HepG2 (cell line): ENCODE data around the gene CCN2. TPM values are rescaled to one million over a fixed set of nuclear protein-coding genes. Genes with fewer than 3 reads are reported as not detected.

Experiments
- ATAC-seq: fragments of 200-7000 bp; cut with Tn5 transposase; 3 replicates; pipeline ENCODE4 v1.9.1; 2020; ENCODE audit warnings: mild to moderate bottlenecking, moderate library complexity
- BruUV-seq: library from RNA; stranded (reverse); fragments of 400-500 nt; replicated peaks from 2 replicates; lab custom pipeline; 2021; lab: Mats Ljungman, UMichigan
- CTCF ChIA-PET: fragments of 300-600 bp; formaldehyde crosslinking; extraction: SDS; loops from one replicate; lab custom pipeline; 2021; ENCODE audit warnings: low total read pairs, inconsistent platforms, low intra/inter-chr PET ratio; lab: Yijun Ruan, JAX
- POLR2A ChIA-PET: fragments of 350-600 bp; sonication (Branson Sonifier 250); formaldehyde crosslinking; loops from one replicate; lab custom pipeline; 2020; ENCODE audit warnings: antibody characterized with exemption, inconsistent platforms; lab: Yijun Ruan, JAX
- DNase-seq: peaks from one replicate; pipeline ENCODE4 v3.0.0-alpha.2; 2015; ENCODE audit warnings: low spot score
- FAIRE-seq: peaks from 3 replicates; lab custom pipeline; 2011; peaks lifted over from hg19 to GRCh38; lab: Jason Lieb, UNC
- H2AFZ ChIP-seq: one replicate; pipeline ENCODE4 v1.6.1; 2011; ENCODE audit warnings: low read length, inconsistent platforms
- H3K27ac ChIP-seq: fragments of 300-600 bp; 3 replicates; pipeline ENCODE4 v1.8.0; 2011; ENCODE audit warnings: mixed run types, mild to moderate bottlenecking, mixed read lengths, low read length, inconsistent platforms; ENCODE audit not compliant: insufficient read depth; ENCODE audit errors: extremely low read length
- H3K27me3 ChIP-seq, 2 experiments: fragments of 200-600 bp in 1 of 2; 2 replicates in 1 of 2; 3 replicates in 1 of 2; pipeline versions ENCODE4 v1.6.0 to v1.8.0; 2011; ENCODE audit warnings: low read length in 2 of 2, mild to moderate bottlenecking in 2 of 2, moderate library complexity in 2 of 2, inconsistent platforms in 1 of 2; ENCODE audit not compliant: insufficient read depth in 2 of 2, control insufficient read depth in 1 of 2
- H3K36me3 ChIP-seq, 2 experiments: fragments of 200-600 bp in 1 of 2; replicated peaks in 1 of 2; 2 replicates in 1 of 2; 3 replicates in 1 of 2; pipeline versions ENCODE4 v1.5.1 to v1.8.0; 2011; ENCODE audit warnings: low read length in 2 of 2, inconsistent platforms in 1 of 2; ENCODE audit not compliant: insufficient read depth in 2 of 2, control insufficient read depth in 1 of 2
- H3K4me1 ChIP-seq: 2 replicates; pipeline ENCODE4 v1.5.1; 2012; ENCODE audit warnings: low read length, inconsistent platforms; ENCODE audit not compliant: insufficient read depth
- H3K4me2 ChIP-seq: 2 replicates; pipeline ENCODE4 v1.6.0; 2011; ENCODE audit warnings: low read depth, low read length, inconsistent platforms
- H3K4me3 ChIP-seq, 3 experiments: fragments of 200-600 bp in 1 of 3; sonication (generic), shearing (Covaris generic) in 1 of 3; replicated peaks in 1 of 3; 2 replicates each; pipeline ENCODE4 v1.5.1; 2011 to 2016; ENCODE audit warnings: low read length in 3 of 3, inconsistent platforms in 2 of 3, low read depth in 2 of 3, mild to moderate bottlenecking in 2 of 3, control low read depth in 1 of 3, mixed read lengths in 1 of 3; ENCODE audit not compliant: insufficient read depth in 1 of 3
- H3K79me2 ChIP-seq: one replicate; pipeline ENCODE4 v1.6.1; 2011; ENCODE audit warnings: low read length, inconsistent platforms; ENCODE audit not compliant: insufficient read depth
- H3K9ac ChIP-seq: 2 replicates; pipeline ENCODE4 v1.6.0; 2011; ENCODE audit warnings: mild to moderate bottlenecking, low read depth, low read length, inconsistent platforms; ENCODE audit not compliant: insufficient read depth
- H3K9me3 ChIP-seq: 2 replicates; pipeline ENCODE4 v1.5.1; 2012; ENCODE audit warnings: mild to moderate bottlenecking, low read length
- H4K20me1 ChIP-seq: 2 replicates; pipeline ENCODE4 v1.6.0; 2011; ENCODE audit warnings: inconsistent platforms, mild to moderate bottlenecking, low read length, moderate library complexity; ENCODE audit not compliant: insufficient read depth
- ARNT ChIP-seq: fragments of 450-650 bp; IDR thresholded peaks from 2 replicates; pipeline ENCODE4 v1.6.1; 2017
- ATF3 ChIP-seq: sonication (generic); formaldehyde crosslinking; IDR thresholded peaks from 2 replicates; pipeline ENCODE4 v1.4.0; 2020; ENCODE audit warnings: missing genetic modification reagents
- CHD4 ChIP-seq: fragments of 200-600 bp; sonication (generic); IDR thresholded peaks from 2 replicates; pipeline ENCODE4 v1.7.0; 2017; ENCODE audit warnings: mild to moderate bottlenecking, low read length, borderline replicate concordance
- JUNB ChIP-seq: sonication (generic); formaldehyde crosslinking; IDR thresholded peaks from 2 replicates; pipeline ENCODE4 v1.8.0; 2022; ENCODE audit warnings: missing genetic modification reagents, mild to moderate bottlenecking, borderline replicate concordance
- MEIS2 ChIP-seq: sonication (generic); formaldehyde crosslinking; IDR thresholded peaks from 2 replicates; pipeline ENCODE4 v1.9.0; 2021; ENCODE audit warnings: mild to moderate bottlenecking, missing genetic modification reagents
- RARG ChIP-seq: sonication (generic); formaldehyde crosslinking; IDR thresholded peaks from 2 replicates; pipeline ENCODE4 v1.4.0; 2020; ENCODE audit warnings: low read depth, mild to moderate bottlenecking, missing genetic modification reagents
- RELA ChIP-seq: sonication (generic); formaldehyde crosslinking; IDR thresholded peaks from 2 replicates; pipeline ENCODE4 v1.4.0; 2020; ENCODE audit warnings: missing genetic modification reagents
- RORA ChIP-seq: sonication (generic); formaldehyde crosslinking; IDR thresholded peaks from 2 replicates; pipeline ENCODE4 v1.5.0; 2020; ENCODE audit warnings: mild to moderate bottlenecking, missing genetic modification reagents, moderate library complexity
- YY1 ChIP-seq: IDR thresholded peaks from 2 replicates; pipeline ENCODE4 v1.6.1; 2011; ENCODE audit warnings: low read length, low read depth, moderate library complexity, mild to moderate bottlenecking; ENCODE audit not compliant: insufficient read depth, insufficient replicate concordance
- ZNF276 ChIP-seq: sonication (generic); formaldehyde crosslinking; IDR thresholded peaks from 2 replicates; pipeline ENCODE4 v1.4.0; 2020; ENCODE audit warnings: mild to moderate bottlenecking, low read depth, missing genetic modification reagents
- ZNF343 ChIP-seq: sonication (generic); formaldehyde crosslinking; IDR thresholded peaks from 2 replicates; pipeline ENCODE4 v1.4.0; 2020; ENCODE audit warnings: mild to moderate bottlenecking, missing genetic modification reagents
- ZNF512B ChIP-seq: sonication (generic); formaldehyde crosslinking; IDR thresholded peaks from 2 replicates; pipeline ENCODE4 v1.5.1; 2020; ENCODE audit warnings: missing genetic modification reagents, mild to moderate bottlenecking, borderline replicate concordance
- ZNF614 ChIP-seq: IDR thresholded peaks from 2 replicates; pipeline ENCODE4 v1.6.1; 2018; ENCODE audit warnings: missing biosample characterization, missing genetic modification reagents, inconsistent platforms, borderline replicate concordance
- WGBS: methylation state at CpG from one replicate; pipeline ENCODE4 v1.1.6; 2017; ENCODE audit warnings: low lambda C conversion rate; 5-methylcytosine and 5-hydroxymethylcytosine counted together
- in situ Hi-C: cut with HindIII; loops from 2 replicates; pipeline ENCODE4 v1.10.0; 2017; ENCODE audit warnings: low pct_unique_long_range_greater_than_20kb; ENCODE audit not compliant: extremely low pct_ligation_motif_present
- intact Hi-C: fragments of 100-400 bp; cut with micrococcal nuclease; formaldehyde crosslinking; loops from one replicate; pipeline ENCODE4 v1.10.0; 2022; ENCODE audit not compliant: unreplicated experiment
- polyA plus RNA-seq, 8 experiments: library from polyadenylated mRNA; depleted of rRNA in 3 of 8; stranded (reverse) in 7 of 8; unstranded in 1 of 8; fragments of >200 nt; fragmentation: Illumina TruSeq in 4 of 8; extraction: Trizol in 4 of 8; gene quantifications; 2 replicates each; pipeline versions ENCODE4 v1.2.1 to v1.2.3, GENCODE V29; 2011 to 2016; ENCODE audit warnings: low read depth in 4 of 8, missing spikeins in 1 of 8, mixed read lengths in 1 of 8; ENCODE audit not compliant: insufficient read depth in 1 of 8
- total RNA-seq, 5 experiments: library from RNA; depleted of rRNA; stranded (reverse); fragments of >200 nt; fragmentation: Illumina TruSeq; extraction: Trizol; gene quantifications; 2 replicates each; pipeline ENCODE4 v1.2.3, GENCODE V29; 2016; ENCODE audit warnings: low read depth in 1 of 5

The CCN2 gene
- total and polyA plus RNA-seq, 2 of the 13 experiments (the other 11 are each of a cell fraction or from before 2014, with no cell fraction given): 34.7 to 316 TPM

DNA sequence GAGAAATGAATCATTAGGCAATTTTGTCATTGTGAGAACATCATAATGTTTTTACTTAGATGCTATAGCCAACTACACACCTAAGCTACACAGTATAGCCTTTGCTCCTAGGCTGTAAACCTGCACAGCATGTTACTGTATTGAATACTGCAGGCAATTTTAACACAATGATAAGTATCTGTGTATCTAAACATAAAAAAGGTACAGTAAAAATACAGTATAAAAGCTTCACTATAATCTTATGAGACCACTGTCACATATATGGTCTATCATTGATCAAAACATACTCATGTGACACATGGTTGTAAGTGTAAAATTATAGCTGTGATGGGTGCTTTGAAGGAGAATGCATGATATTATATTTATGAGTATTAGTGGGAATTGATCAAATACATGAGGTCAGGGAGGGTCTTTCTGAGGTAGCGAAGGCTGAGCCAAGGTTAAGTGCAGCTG, 29.2 kb upstream of the CCN2 start:
- Histone ChIP-seq H3K4me3 (0 out of 6 replicates have a peak overlapping the region, but pooled peaks of 1 of the 3 experiments have one; percentile 0), H2AFZ (no peak overlapping the region), H3K9ac (peak overlapping the region; percentile 46), H3K4me2 (peak overlapping the region; percentile 1), H3K27ac (peak overlapping the region; percentile 98), H3K27me3 (no peaks in the 10 kb centered on the region), H4K20me1 (no peaks in the 10 kb centered on the region), H3K79me2 (no peaks in the 10 kb centered on the region), H3K36me3 (no peaks in the 10 kb centered on the region), H3K9me3 (no peaks in the 10 kb centered on the region), H3K4me1 (peaks cover 95% of the 10 kb centered on the region)
- no TSS peak for BruUV-seq
- intact Hi-C loops: no loop called here
- DNase-seq (no peak), FAIRE-seq (no peak), ATAC-seq (peak; percentile 12)
- ChIA-PET POLR2A (interaction anchor here (0.7 to 13.1 kb wide), 16 partner anchors 9 to 834 kb away, joined by 3 to 400 read pairs (median 6); partner anchors contain the start of genes CCN2 and RPS12), CTCF (interaction anchor here (1.1 to 1.7 kb wide), 2 partner anchors 22 to 30 kb away, joined by 4 to 7 read pairs; partner anchors contain the start of gene CCN2)
- WGBS: 3% methylated on average over 1 of the region's 1 CpG
- in situ Hi-C loops: loop anchor here (5.0 kb wide), 1 partner anchor 42 kb away; no protein-coding TSS in a partner anchor
- TF ChIP-seq ZNF343 (CRISPR knock-in tag) (no peak), YY1 (no peak), ZNF276 (CRISPR knock-in tag) (no peak), JUNB (CRISPR knock-in tag) (0 out of 2 replicates have a peak, but pooled peaks have one; percentile 10), RARG (CRISPR knock-in tag) (no peak), ZNF614 (CRISPR knock-in tag) (0 out of 2 replicates have a peak, but pooled peaks have one; percentile 8), ATF3 (CRISPR knock-in tag) (no peak), CHD4 (peak; percentile 93), MEIS2 (CRISPR knock-in tag) (no peak), ZNF512B (CRISPR knock-in tag) (0 out of 2 replicates have a peak, but pooled peaks have one; percentile 9), ARNT (no peak), RELA (no peak), RORA (CRISPR knock-in tag) (no peak)
